Inferior parietal cortex (tissue), 1 donor: ENCODE results near the gene WBP11.
"Not testable (repeated sequence)": the region's sequence is repeated elsewhere in the genome, so short reads cannot be mapped to it uniquely, and the experiment has no call there.

ENCODE experiments used
- DNase-seq: peaks from one replicate; pipeline ENCODE4 v3.0.0-alpha.2; 2016; ENCODE audit errors: extremely low spot score

WBP11 gene

DNA sequence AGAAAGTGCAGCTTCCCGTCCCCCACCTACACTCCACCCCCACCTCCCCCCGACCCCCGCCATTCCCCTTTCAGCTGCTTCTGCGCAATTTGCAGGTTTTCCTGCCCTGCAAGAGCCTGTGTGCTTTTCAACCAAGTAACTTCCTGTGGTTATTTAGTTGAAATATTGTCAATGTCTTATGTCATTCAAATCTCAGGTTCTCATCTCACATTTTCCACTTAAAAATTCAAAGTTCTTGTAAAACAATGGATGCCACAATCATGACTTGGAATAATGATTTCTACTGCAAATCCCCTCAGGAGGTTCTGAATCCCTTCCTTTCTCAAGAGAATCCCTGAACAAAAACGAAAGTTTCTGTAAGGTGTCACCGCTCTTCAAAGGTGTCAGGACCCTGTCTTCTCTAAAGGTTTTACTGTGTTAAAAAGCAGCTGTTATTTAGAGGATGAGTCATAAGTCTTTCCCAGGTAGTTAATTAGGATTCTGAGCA, 31.6 kb downstream of the WBP11 start:
- DNase-seq: no peak

DNA sequence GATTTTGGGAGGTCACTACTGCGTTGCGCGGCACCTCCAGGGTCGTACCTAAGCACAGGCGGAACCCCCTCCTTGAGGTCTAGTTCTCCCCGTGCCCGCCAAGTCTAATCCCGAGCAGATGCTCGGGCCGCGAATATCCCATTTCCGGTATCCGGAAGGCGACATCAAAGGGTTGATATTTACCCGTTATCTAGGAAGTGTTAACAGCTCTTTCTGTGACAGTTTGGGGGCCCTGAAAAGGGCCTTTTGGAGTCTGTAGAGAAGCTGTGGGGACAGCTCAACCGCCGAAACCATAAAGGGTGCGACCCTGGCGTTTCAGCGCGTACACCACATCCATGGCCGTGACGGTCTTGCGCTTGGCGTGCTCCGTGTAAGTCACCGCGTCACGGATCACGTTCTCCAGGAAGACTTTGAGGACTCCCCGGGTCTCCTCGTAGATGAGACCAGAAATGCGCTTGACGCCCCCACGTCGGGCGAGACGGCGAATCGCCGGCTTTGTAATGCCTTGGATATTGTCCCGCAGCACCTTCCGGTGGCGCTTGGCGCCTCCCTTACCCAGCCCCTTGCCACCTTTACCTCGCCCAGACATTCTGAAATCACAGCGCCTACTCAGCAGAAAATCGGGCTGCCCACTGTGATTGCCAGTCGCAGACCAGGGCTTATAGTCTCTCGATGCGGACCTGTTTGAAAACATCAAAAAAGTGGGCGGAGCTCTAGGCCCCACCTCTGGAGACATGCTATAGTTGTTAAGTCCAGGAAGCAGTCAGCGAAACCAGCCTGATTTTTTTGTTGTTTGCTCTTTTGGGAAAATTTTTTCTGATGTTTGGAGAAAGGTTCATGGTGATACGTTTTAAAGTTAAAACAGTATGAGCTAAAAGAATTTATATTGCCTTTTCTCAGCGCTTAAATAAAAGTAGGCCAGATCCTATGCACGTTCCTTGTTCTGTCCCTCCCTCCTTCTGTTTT, 32.5 kb downstream of the WBP11 start:
- DNase-seq: peak; percentile 97

- peak; percentile 55 for DNase-seq
Measured at GRCh38 chr12:14769969-14770495, 33.2 kb downstream of the WBP11 start.

DNA sequence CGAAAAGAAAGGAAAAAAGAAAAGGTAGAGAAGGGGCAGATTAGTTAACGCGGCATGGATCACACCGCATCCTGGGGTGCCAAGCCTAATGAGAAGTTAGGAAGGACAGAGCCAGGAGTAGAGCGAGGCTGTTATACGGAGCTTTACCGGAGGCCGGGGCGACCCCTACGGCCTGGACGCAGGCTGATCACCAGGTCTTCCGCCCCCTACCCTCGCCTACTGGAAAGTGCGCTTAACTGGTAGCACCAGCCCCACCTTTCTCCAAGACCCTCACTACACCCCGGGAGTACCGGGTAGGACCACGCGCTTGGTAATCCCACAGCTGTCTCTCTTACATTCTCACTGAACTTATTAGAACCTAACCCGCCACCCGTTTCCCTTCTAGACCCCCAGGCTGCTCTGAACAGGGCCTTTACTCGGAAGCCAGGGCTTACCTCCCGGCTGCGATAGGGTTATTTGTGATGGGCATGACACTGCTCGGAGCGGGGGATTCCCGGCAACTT, 33.8 kb downstream of the WBP11 start:
- DNase-seq: no peak

DNA sequence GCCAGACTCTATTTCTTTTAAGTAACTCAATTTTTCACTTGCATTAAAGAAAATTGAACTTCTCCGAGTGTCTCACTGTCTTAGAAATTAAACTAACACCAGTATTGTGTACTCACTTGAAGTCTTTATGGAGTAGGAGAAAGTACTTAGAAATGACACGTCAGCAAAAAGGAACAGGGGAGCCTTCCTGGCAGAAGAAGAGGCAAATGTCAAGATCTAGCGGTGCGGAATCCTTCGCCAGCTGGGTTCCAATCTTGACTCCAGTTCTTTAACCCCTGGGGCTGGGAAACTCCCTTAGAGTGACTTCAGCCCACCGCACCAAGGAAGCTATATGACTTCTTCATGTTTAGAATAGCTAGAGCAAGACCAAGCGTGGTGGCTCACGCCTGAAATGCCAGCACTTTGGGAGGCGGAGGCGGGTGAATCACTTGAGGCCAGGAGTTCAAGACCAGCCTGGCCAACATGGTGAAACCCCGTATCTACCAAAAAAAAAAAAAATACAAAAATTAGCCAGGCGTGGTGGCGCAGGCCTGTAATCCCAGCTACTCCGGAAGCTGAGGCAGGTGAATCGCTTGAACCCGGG, 34.4 kb downstream of the WBP11 start:
- no peak for DNase-seq

DNA sequence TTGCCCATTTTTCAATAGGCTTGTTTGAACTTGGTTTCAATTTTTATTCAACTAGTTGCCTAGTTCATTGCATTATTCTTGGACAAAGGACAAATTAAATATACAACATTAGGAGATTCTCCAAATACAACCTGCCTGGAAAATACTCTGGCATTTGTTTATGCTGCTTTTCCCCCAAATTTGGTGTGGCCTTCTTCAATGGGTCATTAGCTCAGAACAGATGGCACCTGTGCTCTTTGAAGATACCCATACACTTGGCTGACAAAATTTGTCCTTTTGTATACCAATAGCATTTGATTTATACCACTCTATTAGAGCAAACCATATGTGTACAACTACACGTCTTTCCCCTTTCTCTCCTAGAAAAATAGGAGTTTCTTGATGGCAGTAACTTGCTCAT, 35.7 kb downstream of the WBP11 start:
- DNase-seq: no peak

DNA sequence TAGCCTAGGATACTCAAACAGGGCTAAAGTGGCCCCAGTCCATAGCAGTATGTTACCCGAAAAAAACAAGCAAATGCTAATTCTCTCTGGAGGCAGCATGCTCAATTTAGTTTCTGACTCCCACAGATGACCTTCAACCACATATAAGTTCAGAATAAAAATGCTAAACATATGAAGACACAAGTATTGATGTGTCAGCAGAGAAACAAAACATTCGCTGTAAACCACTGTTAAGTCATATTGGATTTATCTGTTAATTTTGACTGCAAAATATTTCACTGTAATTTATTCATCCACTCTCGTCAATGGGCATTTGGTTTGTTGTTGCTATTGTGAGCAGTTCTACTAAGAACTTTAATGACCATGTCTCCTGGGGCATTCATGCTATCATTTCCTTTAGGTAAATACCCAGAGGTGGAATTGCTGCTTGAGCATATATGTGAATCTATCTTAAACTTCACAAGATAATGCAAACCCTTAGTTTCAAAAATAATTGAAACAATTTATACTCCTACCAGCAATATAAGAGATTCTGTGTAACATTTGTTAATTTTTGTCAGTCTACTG, 36.5 kb downstream of the WBP11 start:
- no peak for DNase-seq

GRCh38 chr12:14766020-14766419, 37.3 kb downstream of the WBP11 start:
- DNase-seq: not testable (repeated sequence)

DNA sequence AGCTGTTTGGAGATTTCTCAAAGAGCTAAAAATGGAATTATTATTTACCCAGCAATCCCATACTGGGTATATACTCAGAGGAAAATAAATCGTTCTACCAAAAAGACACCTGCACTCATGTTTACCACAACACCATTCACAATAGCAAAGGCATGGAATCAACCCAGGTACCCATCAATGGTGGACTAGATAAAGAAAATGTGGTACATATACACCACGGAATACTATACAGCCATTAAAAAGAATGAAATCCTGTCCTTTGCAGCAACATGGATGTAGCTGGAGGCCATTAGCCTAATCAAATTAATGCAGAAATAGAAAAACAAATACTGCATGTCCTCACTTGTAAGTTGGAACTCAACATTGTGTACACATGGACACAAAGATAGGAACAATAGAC, 37.9 kb downstream of the WBP11 start:
- no peak for DNase-seq

DNA sequence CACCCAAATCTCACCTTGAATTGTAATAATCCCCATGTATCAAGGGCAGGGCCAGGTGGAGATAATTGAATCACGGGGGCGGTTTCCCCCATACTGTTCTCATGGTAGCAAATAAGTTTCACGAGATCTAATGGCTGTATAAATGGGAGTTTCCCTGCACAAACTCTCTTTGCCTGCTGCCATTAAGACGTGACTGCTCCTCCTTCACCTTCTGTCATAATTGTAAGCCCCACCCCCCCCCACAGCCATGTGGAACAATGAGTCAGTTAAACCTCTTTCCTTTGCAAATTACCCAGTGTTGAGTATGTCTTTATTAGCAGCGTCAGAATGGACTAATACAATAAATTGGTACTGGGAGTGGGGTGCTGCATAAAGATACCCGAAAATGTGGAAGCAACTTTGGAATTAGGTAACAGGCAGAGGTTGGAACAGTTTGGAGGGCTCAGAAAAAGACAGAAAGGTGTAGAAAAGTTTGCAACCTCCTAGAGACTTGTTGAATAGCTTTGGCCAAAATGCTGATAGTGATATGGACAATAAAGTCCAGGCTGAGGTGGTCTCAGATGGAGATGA, 43.5 kb downstream of the WBP11 start:
- not testable (repeated sequence) for DNase-seq

DNA sequence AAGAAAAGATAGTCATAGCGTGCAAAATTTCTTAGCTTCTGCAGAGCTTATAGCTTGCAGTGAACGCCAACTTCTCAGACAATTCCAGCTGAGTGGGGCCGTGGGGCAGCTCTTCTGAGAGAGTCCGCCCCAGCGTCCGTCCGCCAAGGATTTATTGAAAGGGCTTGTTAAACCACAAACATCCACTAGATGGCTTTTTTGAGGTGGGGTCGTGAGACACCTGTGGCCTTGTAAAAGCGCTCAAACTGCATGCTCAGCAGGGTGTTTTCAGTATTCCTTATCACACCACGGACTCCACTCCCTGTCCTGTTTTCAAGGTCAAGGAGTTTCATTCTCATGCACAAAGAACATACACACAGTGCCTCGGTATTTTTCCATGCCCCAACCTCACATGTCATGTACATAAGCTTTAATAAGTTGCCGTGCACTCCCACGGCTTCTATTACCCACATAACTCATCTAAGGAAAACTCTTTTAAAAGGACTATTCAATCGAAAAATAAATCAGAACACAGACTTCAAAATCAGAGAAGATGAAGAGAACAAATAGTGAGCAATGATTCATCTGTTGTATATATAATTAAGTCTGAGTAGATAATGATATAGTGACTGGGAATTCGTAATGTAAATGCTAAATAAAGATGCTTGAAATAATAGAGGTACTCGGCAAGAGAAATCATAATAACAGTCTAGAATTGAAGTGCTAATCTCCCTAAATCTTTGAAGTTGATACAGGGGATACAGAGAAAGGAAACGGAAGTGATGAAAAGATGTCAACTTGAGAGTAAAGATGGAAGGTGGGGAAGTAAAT, 46.7 kb downstream of the WBP11 start:
- no peak for DNase-seq

DNA sequence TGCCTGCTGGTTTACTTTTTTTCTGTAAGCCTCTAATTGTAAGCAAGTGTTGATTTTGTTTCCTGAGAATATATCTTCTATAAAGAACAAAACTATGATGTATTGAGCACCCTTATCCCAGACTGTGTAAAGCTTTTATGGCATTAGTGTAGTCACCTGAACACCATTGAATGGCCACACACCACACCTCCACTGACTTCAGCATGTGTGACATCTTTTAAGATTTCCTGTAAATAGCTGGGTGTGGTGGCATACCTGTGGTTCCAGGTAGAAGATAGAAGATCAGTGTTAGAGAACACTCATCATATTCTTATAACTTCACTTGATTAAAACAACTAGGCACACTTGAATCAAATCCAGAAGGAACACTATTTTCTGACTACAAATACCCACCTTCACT, 51.3 kb downstream of the WBP11 start:
- no peak for DNase-seq

DNA sequence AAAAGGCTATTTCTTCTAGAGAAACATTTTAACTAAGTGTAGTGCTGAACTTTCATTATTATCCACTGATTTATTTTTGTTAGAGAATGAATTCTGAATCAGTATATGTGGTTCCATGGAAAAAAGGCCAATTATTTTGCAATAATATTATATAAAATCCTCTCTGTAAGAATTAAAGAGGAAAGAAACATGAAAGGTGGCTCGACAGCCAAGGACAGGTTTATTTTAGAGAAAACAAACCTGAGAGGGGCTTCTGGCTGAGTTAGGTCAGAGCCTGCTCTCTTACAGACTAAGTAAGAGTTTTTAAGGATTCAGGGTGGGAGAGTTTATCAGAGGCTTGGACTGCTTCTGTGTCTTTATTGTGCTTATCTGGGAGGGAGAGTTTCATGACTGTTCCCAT, 60.2 kb downstream of the WBP11 start:
- DNase-seq: no peak

DNA sequence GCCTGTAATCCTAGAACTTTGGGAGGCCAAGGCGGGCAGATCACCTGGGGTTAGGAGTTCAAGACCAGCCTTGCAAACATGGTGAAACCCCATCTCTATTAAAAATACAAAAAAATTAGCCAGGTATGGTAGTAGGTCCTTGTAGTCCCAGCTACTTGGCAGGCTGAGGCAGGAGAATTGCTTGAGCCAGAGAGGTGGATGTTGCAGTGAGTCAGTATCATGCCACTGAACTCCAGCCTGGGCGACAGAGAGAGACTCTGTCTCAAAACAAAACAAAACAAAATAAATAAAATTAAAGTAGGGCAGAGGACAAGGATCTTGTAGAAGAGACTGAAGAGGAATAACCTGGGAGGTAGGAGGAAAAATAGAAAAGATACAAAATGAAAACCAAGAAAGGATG, 61.3 kb downstream of the WBP11 start:
- no peak for DNase-seq

GRCh38 chr12:14741153-14741552, 62.1 kb downstream of the WBP11 start:
- DNase-seq: no peak

- not testable (repeated sequence) for DNase-seq
Measured at GRCh38 chr12:14736441-14736840, 66.8 kb downstream of the WBP11 start.
